Endometrial microvascular endothelial cells (primary cell): ENCODE measurements around the gene SLC25A21. TPM values are rescaled to one million over a fixed set of nuclear protein-coding genes. Genes with fewer than 3 reads are reported as not detected.

Experiments used
- in situ Hi-C: cut with HindIII; loops from 2 replicates; pipeline ENCODE4 v1.10.0; 2017; ENCODE audit warnings: low sequenced_read_pairs, low pct_unique_long_range_greater_than_20kb; ENCODE audit errors: inconsistent ontology term
- total RNA-seq: library from RNA; depleted of rRNA; stranded (reverse); fragments of >200 nt; gene quantifications from one replicate; pipeline ENCODE4 v1.2.3, GENCODE V29; 2015; ENCODE audit errors: inconsistent ontology term

The SLC25A21 gene
- total RNA-seq, 1 donor from 2014 or later, result 1.4 TPM

GRCh38 chr14:36655963-36656686 is 516.3 kb downstream of the SLC25A21 start:
- in situ Hi-C loops, result no loop called here

DNA sequence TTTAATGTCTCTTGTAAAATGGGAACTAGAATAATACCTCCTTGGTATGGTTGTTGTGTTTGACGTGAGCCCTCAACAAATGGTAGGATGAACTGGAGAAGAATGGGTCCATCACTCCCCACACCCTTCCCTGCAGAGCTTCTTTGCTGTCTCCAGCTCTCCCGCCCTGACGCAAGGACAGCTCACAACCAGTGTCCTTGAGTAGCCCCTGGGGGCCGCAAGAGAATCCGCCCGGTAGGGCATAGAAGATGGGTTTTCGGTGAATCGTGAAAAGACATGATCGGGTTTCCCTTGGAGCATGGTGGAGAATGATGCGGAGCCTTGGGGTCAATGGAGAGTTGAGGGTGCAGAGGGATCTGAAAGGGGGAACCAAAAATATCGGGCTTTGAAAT is 516.8 kb downstream of the SLC25A21 start:
- in situ Hi-C loops, result no loop called here

DNA sequence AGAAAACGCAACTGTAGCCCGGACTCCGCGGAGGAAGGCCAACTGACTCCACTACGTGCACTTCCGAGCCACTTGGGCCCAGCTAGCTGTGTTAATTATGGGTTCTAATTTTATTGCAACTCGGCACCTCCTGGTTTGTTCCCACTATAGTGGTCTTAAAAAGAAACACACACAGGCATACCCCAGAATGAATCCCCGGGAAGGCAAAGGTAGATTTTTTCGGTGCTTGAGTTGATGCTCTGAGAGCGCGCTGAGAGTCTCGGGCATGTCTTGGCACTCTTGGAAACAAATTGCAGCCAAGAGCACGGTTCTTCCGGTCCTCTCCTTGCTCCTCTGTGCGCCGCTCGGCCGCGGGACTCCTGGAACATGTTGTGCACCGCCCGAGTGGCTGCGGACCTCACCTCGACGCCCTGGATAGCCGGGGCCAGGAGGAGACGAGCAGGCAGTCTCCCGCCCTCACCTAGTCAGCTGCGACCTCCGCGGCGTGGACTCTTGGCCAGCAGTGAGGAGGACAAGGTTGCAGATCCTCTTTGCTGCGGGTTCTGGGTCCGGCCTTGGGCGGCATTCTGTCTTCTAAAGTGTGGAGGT is 517.5 kb downstream of the SLC25A21 start:
- in situ Hi-C loops, result no loop called here

GRCh38 chr14:36653962-36654793 is 518.2 kb downstream of the SLC25A21 start:
- in situ Hi-C loops, result no loop called here

- in situ Hi-C loops, result no loop called here
These were observed 519.0 kb downstream of the SLC25A21 start for GRCh38 chr14:36653413-36653812.

GRCh38 chr14:36652542-36653201 is 519.7 kb downstream of the SLC25A21 start:
- in situ Hi-C loops, result no loop called here

- in situ Hi-C loops, result no loop called here
These were observed 522.3 kb downstream of the SLC25A21 start for GRCh38 chr14:36649872-36650650.

DNA sequence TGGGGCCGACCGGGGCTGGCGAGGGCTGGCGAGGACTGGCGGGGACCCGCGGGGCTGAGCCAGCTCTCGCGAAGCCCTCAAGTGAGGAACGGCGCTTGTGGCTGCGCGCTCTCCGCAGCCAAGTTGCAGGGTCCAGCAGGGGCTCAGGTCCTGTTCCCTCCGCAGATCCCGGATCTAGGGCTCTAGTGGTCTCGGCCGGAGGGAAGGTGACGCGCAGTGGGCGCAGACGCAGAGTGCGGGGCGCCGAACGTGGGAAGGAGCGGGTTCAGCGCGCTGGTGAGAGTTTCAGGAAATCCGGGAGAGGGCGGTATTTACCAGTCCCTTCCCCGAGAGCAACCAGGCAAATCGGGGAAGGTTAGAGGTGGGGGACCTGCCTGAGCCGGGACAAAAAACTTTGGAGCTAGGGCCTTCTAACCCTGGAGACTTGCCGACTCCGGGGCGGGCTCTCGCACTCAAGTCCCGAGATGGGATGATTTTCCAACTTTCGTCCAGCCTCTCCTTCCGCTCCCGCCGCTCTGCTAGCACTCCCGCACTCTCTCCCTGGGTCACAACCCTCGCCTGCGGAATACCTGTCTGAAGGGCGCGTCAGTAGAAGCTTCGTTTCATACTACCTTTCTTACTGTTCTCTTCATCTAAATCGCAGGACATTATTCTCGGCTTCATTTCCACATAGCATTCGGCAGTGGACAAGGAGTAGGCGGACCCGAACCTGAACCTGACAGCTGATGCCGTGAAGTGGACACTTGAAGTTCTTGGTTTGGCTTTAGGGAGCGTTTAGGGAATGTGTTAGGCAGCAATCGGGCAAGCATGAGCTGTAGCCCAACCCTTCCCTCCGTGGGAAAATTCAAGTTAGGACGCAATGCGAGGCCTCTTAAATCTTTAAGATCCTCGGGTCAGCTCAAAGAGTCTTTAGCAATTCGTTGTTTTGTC is 524.3 kb downstream of the SLC25A21 start:
- in situ Hi-C loops, result no loop called here

GRCh38 chr14:36647417-36647823 is 525.0 kb downstream of the SLC25A21 start:
- in situ Hi-C loops, result no loop called here

DNA sequence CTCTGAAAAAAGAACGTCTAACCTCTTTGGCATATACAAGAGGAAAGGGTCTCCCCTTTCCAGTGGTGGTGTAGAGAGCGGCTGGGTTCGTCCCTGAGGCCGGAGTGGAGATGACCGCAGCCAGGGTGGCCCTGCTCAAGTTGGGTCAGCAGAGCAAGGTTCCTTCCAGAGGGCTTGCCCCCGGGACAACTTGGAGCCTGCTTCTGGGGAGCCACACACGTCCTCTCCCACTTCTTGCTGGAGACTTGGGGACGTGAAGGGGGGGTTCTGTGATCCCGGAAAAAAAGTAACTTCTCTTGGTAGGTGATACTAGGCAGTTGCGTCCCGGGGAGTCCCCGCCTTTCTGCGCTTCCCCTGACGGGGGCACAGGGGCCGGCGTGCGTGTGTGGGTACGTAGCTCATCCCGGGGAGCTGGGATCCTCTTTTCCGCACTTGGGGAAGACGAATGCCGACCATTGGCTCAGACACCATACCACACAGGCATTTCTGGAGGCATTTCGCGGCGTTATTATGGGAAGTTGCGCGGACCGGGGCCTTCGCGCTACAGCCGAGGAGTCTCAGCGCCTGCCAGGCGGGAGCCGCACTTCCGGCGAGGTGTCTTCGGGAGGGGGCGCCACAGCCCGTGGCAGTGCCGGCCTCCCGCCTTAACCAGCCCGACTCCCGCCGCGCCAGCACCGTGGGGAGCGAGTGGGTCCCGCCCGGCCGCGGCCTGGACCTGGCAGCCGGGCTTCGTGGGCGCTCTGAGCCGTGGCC is 525.6 kb downstream of the SLC25A21 start:
- in situ Hi-C loops, result no loop called here

DNA sequence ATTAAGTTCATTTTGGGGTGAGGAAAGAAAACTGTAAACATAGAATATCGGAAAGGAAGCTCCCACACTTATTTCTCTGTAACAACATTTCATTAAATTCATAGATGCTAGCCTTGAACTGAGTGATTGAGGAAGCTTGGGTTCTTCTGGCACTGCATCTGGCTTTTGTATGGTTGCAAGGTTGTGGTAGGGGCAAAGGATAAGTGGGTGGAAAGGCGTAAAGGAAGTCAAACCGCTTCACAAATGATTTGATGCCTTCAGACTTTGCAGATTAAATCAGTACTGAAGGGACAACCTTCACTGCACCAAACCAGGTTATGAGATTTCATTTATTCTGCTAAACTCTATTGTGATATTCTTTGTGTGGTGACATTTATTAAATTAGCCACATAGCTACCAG is 538.8 kb downstream of the SLC25A21 start:
- in situ Hi-C loops, result no loop called here

Other genes starting within 250 kb of the SLC25A21 start
- 7.2 TPM for gene MIPOL1, start 25.3 kb upstream of the SLC25A21 start, total RNA-seq